NCI-H345 (cell line): ENCODE data around the gene ATG9B.
"Not testable (repeated sequence)": the region's sequence is repeated elsewhere in the genome, so short reads cannot be mapped to it uniquely, and the experiment has no call there.

Experiments used
- DNase-seq: peaks from one replicate; lab custom pipeline; 2025; lab: John Stamatoyannopoulos, UW

The ATG9B gene

DNA sequence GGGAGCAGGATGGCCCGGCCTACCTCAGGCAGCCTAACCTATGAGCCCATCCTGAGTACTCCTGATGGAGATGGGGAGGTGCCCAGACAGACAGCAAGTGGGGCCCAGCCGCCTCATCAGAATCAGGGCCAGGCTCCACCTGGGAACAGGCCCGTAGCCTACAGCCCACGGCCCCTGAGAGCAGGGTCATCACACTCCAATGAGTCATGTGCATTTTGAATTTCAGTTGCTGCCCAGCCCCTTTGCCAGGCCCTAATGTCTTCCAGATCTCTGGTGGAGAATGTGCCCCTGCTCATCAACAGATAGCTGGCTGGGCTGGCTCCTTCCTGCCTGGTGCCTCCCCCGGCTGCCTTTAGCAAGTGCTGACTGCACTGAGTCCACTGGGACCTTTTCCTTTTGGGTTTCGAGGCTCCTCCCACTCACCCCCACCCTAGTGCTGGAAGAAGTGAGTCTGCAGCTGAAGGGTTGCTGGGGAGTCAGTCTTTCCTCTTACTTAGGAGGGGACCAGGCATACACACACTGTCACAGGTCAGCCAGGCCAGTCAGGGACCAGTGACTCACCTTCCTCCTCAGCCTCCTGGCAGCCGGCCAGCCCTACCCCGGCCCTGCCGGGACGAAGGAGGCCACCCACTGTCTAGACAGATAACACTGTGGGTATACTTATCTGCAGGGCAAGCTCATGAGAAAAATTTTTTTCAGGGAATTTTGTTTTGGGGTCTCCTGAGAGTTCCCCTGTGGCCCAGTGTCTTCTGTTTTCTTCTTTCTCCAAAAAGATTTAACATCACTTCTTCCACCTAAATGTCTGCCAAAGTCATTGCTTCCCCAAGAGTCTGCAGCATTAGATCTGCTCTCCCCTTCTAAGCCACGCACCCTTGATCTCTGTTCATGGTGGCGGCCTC lies 14.9 kb upstream of the ATG9B start:
- DNase-seq: peak; percentile 26

DNA sequence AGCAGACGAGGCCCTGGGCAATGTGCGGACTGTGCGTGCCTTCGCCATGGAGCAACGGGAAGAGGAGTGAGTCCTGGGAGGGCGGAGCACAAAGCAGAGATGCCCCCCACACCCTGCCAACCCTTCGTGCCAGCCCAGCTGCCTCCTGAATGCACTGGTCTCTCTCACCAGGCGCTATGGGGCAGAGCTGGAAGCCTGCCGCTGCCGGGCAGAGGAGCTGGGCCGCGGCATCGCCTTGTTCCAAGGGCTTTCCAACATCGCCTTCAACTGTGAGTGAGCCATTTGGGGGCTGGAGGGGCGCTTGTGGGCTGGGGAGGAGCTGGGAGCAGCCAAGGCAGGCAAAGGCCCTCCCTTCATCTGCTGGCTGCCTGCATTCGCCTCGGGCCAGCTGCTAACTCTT lies 11.6 kb upstream of the ATG9B start:
- no peak for DNase-seq

DNA sequence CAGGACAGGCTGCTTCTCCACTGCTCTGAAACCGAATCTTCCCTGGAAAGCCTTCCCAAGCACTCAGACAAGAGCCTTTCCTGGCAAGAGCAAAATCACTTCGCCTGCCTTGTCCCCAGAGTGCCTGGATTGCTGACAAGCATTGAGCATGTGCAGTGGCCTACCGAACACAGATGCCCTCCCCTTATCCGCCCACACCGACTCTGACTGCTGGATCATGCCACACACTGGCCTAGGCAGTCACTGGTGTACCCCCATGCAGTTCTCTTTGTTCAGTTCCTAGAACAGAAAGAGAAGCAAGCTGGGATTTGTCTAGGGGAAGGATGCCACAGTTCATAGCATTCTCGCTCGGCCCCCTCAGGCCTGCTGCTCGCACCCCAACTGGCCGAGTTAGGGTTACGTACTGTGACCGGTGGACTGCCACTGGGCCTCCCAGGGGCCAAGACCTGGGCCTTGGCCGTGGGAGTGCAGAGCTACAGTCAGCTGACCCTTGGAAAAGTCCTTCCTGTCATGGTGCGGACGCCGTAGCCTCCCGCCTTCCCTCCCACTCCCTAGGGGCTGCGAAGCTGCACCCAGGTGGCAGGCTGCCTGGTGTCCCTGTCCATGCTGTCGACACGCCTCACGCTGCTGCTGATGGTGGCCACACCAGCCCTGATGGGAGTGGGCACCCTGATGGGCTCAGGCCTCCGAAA lies 10.9 kb upstream of the ATG9B start:
- no peak for DNase-seq

DNA sequence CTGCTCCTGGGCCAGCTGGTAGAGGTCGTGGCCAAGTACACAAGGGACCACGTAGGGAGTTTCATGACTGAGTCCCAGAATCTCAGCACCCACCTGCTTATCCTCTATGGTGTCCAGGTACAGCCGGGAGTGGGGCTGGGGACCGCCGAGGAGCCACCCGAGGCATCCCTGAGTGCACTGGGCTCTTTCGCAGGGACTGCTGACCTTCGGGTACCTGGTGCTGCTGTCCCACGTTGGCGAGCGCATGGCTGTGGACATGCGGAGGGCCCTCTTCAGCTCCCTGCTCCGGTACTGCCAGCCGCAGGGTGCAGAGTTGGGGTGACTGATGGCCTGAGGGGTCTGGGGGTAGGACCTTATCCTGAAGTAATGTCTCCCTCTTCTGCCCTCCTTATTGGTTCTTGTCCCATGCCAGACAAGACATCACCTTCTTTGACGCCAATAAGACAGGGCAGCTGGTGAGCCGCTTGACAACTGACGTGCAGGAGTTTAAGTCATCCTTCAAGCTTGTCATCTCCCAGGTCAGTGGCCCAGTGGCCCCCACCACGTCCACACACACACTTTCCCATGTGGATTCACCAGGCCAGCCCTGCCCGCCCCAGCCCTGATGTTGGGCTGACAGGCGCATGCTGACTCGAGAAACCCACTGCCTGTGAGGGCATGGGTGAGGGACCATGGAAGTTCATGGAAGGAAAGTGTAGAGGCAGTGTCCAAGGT lies 10.2 kb upstream of the ATG9B start:
- DNase-seq: no peak

DNA sequence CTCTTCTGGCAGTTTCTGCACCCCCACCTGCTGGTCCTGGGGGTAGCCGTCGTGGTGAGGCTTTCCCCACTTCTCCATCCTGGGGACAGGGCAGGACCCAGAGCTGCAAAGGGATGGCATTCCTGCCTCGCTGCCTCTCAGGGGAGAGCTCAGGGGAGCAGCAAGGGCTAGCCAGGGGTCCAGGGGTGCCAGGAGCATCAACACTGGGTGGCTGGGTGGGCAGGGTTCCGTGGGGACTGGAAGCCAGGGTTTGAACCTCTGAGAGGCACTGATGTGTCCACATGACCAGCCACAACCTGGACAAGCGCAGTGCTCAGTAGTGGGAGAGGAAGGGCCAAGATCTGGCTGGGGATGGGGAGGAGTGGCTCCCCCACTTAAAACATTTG lies 9.6 kb upstream of the ATG9B start:
- DNase-seq: no peak

DNA sequence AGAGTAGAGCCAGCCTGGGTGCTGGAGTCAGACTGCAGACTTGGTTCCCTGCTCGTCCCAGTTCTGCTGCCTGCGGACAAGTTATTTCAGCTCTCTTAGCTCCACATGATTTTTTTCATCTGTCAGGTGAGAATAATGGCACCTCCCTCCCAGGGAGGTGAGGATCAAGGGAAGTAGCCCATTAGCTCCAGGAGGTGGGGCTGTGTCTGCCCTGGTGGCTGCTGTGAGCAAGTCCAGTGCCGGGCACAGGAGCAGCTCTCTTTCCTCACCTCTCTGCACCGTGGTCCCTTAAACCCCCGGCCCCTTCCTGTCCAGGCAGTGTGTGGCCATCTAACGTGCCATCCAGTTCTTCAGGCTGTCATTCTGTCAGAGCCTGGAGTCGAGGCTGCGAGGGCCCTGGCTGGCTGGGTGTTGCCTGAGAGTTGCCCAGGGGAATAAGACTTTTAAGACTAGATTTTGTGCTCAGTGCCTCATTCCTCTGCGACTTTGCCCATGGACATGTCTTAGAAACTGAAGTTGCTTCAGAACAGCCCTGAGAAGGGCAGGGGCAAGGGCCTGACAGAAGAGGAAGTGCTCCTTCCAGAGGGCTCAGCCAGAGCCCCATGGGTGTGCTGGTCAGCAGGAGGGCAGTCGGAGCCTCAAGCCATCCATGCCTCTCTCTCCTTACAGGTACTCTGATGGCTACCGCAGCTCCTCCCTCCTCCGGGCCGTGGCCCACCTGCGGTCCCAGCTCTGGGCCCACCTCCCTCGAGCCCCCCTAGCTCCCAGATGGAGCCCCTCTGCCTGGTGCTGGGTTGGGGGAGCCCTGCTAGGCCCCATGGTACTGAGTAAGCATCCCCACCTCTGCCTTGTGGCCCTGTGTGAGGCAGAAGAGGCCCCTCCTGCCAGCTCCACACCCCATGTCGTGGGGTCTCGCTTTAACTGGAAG lies 8.9 kb upstream of the ATG9B start:
- DNase-seq: no peak

DNA sequence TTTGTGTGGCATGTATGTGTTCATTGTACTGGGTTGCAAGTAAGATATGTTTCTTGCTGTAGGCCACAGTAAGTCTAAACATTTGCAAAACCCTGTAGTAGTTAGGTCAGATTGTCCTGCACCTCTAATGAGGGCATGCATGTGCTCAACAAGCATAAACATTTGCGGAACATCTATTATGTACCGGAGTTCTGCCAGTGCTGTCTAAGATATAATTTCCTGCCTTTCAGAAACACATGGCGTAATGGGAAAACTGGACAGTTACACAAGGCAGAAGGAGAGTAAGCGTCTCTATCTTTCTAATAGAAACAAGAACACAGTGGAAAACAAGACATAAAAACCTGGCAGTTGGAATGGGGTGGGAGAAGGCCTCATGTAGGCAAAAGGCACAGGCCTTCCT lies 6.7 kb upstream of the ATG9B start:
- no peak for DNase-seq

DNA sequence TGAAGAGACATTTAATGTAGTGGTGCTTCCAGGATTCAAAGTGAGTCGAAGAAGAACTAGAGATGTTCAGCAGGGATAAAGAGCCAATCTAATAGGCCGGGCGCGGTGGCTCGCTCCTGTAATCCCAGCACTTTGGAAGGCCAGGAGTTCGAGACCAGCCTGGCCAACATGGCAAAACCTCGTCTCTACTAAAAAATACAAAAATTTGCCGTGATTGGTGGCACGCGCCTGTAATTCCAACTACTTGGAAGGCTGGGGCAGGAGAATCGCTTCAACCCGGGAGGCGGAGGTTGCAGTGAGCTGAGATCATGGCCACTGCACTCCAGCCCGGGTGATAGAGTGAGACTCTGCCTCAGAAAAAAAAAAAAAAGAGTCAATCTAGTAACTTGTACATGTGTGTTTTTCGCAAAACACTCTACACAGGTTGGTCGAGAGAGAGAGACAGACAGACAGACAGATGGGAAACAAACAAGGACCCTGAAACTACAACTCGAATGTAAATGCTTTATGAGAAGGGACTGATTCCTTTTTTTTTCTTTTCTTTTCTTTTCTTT lies 4.7 kb upstream of the ATG9B start:
- no peak for DNase-seq

DNA sequence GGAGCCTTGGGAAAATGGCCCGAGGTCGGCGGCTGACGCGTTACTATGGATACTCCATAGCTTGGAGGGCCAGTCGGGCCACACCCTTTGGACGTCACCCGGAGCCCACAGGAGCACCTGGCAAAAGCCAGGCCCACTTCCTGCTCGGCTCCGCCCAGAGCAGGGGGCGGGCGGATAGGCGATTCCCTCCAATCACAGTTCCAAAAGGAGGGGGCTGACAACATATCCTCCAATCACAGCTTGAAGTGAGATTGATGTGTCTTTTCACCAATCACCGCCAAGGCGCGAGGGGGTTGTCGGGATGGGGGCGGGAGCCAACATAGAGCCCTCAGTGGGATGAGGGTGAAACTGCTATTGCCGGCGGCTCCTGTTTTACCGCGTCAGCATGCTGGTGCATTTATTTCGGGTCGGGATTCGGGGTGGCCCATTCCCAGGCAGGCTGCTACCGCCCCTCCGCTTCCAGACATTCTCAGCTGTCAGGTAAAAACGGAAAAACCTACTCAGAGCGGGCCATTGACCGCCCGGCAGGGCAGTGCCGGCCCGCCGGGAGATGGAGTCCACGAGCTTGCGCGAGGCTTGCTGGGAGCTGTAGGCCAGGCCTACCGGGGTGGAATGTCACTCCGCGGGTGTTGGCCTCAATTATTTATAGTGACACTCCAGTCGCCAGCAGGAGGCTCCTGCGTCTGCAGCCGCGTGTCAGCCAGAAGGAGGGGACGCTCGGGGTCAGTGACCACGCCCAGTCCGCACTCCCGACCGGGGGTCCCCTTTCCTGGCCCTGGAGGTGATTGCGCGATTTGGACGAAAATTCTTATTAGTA lies 4.0 kb upstream of the ATG9B start, which contains the start of gene ABCB8:
TSS of gene ABCB8 (plus strand) at position 320 of the 817 bp plus-strand sequence. CDS start at position 386, 66 bp downstream.
- peak; percentile 99 for DNase-seq

DNA sequence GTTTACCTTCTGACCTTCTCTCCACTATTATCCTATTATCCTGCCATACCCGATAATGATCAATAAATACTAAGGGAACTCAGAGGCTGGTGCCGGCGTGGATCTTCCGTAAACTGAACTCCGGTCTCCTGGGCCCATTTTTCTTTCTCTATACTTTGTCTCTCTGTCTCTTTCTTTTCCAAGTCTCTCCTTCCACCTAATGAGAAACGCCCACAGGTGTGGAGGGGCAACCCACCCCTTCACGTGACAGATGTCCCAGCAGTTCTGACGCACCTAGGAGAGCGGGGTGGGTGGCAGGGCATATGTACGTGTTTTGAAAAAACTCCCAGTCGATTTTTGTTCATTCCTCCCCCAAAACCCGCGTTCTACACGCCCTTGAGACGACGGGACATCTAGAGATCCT lies 3.4 kb upstream of the ATG9B start:
- not testable (repeated sequence) for DNase-seq

DNA sequence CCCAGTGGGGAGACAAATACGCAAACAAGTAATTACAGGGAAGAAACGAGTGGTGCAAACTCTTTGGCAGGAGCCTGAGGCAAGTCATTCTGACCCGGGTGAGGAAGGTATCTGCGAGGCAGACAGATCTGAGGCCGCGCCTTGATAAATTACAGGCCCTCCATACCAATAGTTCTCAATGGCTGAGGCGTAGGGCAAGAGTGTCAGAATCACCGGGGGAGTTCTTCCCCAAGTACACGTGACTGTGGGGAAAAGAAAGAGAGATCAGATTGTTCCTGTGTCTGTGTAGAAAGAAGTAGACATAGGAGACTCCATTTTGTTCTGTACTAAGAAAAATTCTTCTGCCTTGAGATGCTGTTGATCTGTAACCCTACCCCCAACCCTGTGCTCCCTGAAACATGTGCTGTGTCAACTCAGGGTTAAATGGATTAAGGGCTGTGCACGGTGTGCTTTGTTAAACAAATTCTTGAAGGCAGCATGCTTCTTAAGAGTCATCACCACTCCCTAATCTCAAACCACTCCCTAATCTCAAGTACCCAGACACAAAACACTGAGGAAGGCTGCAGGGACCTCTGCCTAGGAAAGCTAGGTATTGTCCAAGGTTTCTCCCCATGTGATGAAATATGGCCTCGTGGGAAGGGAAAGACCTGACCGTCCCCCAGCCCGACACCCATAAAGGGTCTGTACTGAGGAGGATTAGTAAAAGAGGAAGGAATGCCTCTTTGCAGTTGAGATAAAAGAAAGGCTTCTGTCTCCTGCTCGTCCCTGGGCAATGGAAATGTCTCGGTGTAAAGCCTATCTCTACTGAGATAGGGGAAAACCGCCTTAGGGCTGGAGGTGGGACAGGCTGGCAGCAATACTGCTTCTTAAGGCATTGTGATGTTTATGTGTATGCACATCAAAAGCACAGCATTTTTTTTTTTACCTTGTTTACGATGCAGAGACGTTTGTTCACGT lies 2.8 kb upstream of the ATG9B start:
- DNase-seq: not testable (repeated sequence)

DNA sequence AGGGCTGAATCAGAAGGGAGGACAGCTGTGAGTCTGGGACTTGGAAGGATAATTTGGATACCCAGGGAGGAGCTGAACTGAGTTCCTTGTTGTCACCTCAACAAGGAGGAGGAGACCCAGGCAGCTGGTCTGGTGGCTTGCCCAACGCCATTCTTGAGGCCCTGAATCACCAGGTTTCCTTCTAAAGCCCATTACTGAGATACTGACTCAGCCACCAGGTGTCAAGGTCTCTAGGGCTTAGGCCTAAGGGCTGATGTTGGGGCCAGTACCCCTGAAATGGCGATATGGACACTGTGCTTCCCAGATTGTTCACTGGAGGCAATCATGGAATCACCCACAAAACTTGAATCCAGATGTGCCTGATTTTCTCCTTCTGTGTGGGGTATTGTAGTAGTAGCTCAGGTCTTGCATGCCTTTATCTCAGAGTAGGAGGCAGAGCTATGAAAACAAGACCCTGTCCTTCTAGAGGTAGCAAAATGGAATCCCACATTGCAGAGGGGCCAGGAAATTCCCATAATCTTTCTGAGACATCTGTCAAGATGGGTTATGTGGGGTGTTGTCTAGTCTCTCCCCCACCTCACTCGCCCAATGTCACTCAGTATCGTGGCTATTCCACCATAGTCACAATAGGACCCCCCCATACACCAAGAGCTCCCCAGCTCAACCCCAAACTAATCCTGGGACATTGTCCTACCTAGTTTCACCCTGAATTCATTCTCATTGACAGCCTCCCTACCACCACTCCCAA lies 1.8 kb upstream of the ATG9B start:
- no peak for DNase-seq

DNA sequence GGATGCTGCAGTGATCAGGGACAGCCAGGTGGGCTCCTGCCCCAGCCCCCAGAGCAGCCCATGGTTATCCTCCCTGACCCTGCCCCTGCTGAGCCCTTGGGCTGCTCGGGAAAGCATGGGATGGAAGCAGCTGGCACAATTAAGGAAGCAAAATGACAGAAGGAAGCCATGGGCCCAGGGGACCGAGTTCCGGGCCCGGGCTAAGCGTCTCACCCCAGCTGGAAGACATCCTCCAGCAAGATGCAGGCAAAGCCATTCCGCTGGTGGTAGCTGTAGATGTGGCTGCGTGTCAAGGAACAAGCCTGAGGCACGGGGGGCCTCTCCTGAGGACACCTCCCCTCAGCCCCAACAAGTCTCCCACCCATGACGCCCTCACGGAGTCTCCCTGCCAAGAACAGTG lies 1.1 kb downstream of the ATG9B start:
- DNase-seq: no peak

DNA sequence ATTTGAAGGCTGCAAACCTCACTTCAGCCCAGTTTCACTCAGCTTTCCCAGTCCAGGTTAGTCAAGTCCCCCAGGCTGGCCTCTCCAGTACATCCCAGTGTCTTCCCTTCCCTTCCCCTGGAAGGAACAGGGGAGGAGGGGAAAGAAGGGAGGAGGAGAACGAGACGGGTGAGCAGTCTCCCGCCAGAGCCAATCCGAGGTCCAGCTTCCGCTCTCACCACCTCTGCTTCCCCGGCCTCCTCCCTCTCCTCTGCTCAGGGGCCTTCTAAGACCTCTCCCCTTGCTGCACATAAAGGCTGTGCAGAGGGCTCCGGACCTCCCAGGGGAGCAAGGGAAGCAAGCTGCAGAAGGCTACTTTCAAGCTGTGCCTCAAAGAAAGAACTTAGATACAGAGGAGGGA lies 4.1 kb downstream of the ATG9B start:
- DNase-seq: no peak

DNA sequence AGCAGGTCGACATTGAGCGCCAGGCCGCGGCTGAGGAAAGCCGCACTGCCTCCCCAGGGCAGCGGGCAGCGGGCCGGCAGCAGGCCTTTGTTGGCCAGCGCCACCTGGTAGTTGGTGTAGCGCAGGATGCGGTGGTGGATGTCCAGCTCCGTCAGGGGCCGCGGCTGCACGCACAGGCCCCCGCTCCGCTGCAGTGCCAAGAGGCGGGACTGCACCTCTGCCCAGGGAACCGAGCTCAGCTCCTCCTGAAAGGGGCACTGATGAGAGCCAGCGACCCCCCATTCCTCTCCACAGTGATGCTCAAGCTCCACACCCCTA lies 5.2 kb downstream of the ATG9B start:
- DNase-seq: no peak

DNA sequence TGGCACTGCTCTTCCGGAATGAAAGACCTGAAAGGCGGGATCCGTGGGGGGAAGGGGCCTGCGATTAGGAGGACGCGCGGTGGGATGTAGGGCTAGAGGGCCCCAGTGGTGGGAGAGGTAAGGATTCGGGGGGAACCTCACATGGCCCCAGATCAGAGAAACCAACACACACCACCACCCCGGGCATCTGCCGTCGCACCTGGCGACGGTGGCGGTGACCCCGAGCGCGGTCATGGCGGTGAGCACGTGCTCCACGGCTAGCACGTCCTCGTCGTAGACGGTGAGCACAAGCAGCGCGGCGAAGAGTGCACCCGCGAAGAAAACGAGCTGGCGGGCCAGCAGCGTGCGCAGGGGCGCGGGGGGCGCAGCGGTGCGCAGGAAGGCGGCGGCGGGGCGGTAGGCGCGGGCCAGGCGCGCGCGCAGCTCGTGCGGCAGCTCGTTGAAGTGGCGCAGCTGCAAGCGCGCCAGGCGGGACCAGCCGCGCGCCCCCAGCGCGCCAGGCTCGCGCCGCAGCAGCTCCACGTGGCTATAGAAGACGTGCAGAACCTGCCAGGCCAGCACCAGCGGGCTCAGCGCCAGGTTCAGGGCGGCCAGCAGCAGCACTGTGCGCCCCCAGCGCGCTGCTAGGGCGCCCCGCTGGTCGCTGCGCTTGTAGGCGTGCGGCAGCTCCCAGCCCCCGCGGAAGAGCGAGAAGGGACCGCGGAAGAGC lies 5.7 kb downstream of the ATG9B start:
- peak; percentile 57 for DNase-seq

DNA sequence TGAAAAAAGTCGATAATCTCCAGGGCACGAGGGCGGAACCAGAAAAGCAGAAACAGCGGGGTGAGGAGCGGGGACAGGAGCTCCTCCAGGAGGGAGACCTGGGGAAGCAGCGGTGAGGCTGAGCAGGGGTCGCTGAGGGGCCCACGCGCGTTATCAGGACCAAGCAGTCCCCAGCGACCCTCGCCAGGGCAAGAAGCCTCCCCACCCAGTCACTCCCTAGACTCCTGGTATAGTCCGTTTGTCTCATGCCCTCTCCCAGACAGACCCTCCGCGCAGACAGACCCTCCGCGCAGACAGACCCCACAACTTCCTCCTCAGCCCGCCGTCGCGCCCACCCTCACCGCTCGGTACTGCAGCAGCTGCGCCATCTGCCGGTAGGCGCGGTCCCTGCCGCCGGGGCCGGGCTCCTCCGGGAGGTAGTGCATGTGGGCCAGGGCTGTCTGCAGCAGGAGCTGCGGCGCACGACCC lies 6.3 kb downstream of the ATG9B start:
- peak; percentile 49 for DNase-seq
